ENCODE measurements around the gene TOP2B. TPM values are rescaled to one million over a fixed set of nuclear protein-coding genes. Genes with fewer than 3 reads are reported as not detected.
A peak's percentile ranks its signal among the peaks of the same experiment; 100 is the strongest.

TOP2B gene
- total and polyA plus RNA-seq, 2 experiments from 2014 or later, result 92.0 to 179 TPM

GRCh38 chr3:25687742-25688141 is 23.0 kb upstream of the TOP2B start:
- TF ChIP-seq CTCF (conservative IDR thresholded peaks at IDR 0.05; ENCODE audit: low read depth in 2 of 2) (no peak), REST (IDR thresholded peaks at IDR 0.05; ENCODE audit: unreplicated experiment) (no peak), STAT1 (IDR thresholded peaks at IDR 0.05; ENCODE audit: unreplicated experiment) (no peak), ETS1 (IDR thresholded peaks at IDR 0.05) (no peak), ZNF331 (CRISPR knock-in tag; IDR thresholded peaks at IDR 0.05; ENCODE audit: low read depth) (no peak), EZH2phosphoT487 (IDR thresholded peaks at IDR 0.05; ENCODE audit: unreplicated experiment) (no peak), POLR2AphosphoS5 (IDR thresholded peaks at IDR 0.05; ENCODE audit: low read depth) (no peak), ZNF462 (CRISPR knock-in tag; IDR thresholded peaks at IDR 0.05) (no peak), CREB1 (CRISPR knock-in tag; IDR thresholded peaks at IDR 0.05; ENCODE audit: low read depth) (no peak), NANOG (IDR thresholded peaks at IDR 0.05; ENCODE audit: borderline replicate concordance) (no peak), ZNF114 (CRISPR knock-in tag; IDR thresholded peaks at IDR 0.05) (no peak), JUNB (IDR thresholded peaks at IDR 0.05; ENCODE audit: unreplicated experiment) (no peak), EZH2 (IDR thresholded peaks at IDR 0.05; ENCODE audit: low read depth, unreplicated experiment) (no peak)
- H3K36me3 Mint-ChIP-seq (ENCODE audit: low read depth), result no peaks in the 10 kb centered on the region
- H3K27ac Mint-ChIP-seq, result no peak overlapping the region; the same call in 1 of the 2 replicates

More at GRCh38 chr3:25687742-25688141, 23.0 kb upstream of the TOP2B start:
- H3K36me3 ChIP-seq (ENCODE audit: insufficient read depth), result no peaks in the 10 kb centered on the region
- Mint-ChIP-seq H3K4me3 (no peak overlapping the region), H3K9me3 (no peaks in the 10 kb centered on the region), H3K27me3 (ENCODE audit: insufficient read depth, low read depth, poor library complexity) (no peaks in the 10 kb centered on the region), H3K4me1 (no peaks in the 10 kb centered on the region)
- no peaks in the 10 kb centered on the region for H3K79me2 ChIP-seq (replicated peaks; ENCODE audit: insufficient read depth)
- H2AFZ ChIP-seq, result peak overlapping the region; percentile 77
- H3K27me3 ChIP-seq (ENCODE audit: insufficient read depth), result no peaks in the 10 kb centered on the region
- H3K9me2 ChIP-seq (ENCODE audit: insufficient read depth), result no peaks in the 10 kb centered on the region
- DNase-seq (ENCODE audit: low spot score) (no peak), ATAC-seq (no peak)
- H3K4me2 ChIP-seq, result no peak overlapping the region
- H3F3A ChIP-seq (replicated peaks; ENCODE audit: low read depth), result no peaks in the 10 kb centered on the region
- H4K20me1 ChIP-seq (replicated peaks; ENCODE audit: insufficient read depth), result no peaks in the 10 kb centered on the region
- no peak overlapping the region for H3K27ac ChIP-seq (ENCODE audit: low read depth)
- H3K4me3 ChIP-seq, result no peak overlapping the region
- H3K4me1 ChIP-seq (ENCODE audit: insufficient read depth), result no peaks in the 10 kb centered on the region

All from GM23338 (cell line).